Activated CD4-positive, alpha-beta T cell treated with anti-CD3 and anti-CD28 coated beads for 24 hours (primary cell): ENCODE measurements around the gene MAVS.
A peak's percentile ranks its signal among the peaks of the same experiment; 100 is the strongest.

Source experiments
- DNase-seq, 2 donors: peaks; one replicate each; pipeline ENCODE4 v3.0.0-alpha.2; 2020; ENCODE audit warnings: low read depth in 2 of 2

The MAVS gene

DNA sequence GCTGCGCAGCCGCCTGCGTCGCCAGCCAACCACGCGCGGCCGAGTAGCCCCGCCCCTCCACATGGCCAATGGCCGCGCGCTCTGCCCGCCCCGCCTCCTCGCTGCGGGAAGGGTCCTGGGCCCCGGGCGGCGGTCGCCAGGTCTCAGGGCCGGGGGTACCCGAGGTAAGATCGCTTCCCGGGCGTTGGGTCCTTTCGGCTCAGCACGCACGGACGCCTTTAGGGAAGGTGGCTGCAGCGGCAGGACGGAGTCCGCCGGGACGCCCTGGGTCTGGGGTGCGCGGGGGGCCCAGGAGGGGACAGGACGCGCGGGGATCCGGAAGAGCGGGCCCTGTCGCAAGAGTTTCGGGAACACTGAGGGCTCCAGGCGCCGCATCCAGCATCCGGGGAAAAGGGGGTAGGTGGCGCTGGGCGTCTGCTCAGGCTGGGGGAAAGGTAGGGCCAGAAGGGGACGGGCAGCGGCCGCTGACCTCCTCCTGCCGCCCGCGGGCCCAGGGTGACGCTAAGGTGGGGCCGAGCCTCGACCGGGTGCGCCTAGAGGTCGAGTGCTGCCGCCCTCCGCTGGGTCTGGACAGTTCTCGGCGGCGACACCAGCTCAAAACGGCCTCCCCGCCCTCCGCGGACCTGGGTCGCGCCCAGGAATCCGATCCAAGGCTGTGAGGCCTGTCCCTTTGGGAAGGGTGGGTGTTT, at the start of gene MAVS:
Gene MAVS, plus strand, starts transcription at position 95 of the 689 bp plus-strand sequence. CDS start 7,791 bp downstream, outside the sequence.
- DNase-seq = peak; percentile 72 to 83

DNA sequence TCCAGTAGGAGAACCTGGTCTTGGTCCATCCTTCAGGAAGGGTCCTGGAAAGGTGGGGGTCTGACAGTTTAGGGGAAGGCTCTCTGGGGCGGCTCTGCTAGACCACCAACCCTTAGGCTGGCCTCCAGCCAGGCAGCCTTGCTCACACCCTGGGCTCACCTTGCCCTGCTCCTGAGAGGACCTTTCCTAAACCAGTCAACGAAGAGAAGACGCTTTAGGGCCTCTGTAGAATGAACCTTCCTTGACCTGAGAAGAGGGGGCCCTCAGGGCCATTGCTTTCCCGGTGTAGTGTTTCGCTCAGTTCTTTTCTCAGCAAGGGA, 49.4 kb upstream of the MAVS start:
- no peak for DNase-seq

DNA sequence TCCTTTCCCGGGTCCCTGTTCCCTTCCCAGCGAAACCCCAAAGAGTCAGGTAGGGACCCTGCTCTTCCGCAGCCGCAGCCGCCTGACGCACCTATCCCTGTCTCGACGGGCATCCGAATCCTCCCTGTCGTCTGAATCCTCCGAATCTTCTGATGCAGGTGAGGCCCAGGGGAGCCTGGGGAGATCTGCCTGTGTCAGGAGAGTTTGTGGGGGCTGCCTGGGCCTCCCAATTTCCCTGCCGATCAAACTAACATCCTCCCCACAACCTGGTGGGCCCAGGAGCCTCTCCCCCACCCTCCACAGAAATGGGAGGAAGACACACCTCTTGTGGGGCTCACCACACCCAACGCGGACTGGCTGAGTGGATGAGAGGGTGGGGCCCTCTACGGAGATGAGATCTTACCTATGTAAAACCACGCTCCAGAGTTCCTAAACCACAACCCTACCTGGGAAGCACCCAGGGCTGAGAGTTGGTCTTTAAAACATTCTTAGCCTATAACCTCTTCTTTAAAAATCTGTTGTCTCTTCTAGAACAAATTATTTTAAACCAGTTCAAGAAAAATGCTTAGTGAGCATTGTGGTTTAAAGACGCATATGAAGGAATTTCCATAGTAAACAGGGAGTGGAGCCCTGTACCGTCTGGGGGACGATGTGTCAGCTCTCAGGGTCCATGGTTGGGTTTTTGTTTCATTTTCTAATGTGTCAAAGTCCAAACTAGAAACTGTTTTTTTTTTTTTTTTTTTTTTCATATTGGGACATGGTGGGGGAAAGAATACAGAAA, 48.9 kb upstream of the MAVS start:
- no peak for DNase-seq

DNA sequence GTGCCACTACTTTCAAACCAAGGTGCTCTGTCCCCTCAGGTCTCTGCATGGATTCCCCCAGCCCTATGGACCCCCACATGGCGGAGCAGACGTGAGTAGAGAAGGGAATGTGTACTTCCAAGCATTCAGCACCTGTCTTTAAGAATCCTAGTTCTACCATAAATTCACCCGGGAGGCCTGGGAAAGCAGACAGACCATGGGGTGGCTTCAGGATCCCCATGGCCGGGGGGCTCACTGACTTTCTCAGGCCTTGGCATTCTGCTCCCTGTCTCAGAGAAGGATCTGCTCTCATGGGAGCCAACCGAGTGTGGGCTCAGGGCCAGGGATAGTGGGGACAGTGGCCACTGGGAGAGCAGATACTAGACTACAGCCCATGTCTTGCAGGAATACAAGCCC, 48.3 kb upstream of the MAVS start:
- DNase-seq = no peak

DNA sequence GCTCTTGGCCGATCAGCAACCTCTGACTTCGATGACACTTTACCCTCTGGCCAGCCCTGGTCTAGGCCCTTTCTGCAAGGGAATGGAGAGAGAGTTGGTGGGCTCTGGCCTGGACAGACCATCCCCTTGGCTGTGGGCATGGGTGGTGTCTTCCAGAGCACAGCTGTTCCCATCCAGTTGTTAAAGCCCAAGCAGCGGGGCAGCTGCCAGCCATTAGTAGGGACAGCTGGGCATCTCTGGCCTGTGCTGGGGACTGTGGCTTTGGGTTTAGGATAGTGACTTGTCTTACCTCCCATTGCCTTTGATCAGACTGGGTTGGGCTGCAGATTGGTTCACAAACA, 47.8 kb upstream of the MAVS start:
- DNase-seq = no peak

DNA sequence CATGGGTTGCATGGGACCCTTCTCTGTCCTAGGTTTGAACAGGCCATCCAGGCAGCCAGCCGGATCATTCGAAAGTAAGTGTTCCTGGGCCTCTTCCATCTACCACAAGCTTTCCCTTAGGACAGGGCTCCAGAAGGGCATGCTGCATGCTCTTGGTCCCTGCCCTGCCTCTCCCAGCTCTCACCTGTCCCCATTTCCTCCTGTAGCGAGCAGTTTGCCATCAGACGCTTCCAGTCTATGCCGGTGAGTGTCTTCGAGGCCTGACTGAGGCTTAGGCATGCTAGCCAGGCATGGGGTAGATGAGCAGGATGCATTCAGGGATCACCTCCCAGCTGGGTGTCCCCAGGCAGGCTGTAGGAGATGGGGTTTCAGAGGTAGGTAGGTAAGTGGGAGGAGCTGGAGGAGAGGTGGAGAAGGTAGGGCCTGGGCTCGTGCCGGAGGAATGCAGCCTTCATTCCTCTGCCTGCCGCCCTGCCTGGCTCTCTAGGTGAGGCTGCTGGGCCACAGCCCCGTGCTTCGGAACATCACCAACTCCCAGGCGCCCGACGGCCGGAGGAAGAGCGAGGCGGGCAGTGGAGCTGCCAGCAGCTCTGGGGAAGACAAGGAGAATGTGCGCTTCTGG, 46.3 kb upstream of the MAVS start:
- no peak for DNase-seq

DNA sequence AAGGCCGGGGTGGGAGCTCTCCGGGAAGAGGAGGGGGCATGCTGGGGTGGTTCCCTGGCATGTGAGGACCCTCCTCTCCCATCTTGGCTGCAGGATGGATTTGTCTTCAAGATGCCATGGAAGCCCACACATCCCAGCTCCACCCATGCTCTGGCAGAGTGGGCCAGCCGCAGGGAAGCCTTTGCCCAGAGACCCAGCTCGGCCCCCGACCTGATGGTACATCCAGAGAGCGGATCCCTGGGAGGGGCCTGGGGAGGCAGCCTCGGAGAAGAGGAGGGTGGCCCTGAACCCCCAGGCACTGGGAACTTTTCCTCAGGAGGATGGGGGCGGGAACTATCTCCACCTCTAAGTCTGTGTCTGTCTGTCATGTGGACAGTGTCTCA, 45.8 kb upstream of the MAVS start:
- no peak for DNase-seq

DNA sequence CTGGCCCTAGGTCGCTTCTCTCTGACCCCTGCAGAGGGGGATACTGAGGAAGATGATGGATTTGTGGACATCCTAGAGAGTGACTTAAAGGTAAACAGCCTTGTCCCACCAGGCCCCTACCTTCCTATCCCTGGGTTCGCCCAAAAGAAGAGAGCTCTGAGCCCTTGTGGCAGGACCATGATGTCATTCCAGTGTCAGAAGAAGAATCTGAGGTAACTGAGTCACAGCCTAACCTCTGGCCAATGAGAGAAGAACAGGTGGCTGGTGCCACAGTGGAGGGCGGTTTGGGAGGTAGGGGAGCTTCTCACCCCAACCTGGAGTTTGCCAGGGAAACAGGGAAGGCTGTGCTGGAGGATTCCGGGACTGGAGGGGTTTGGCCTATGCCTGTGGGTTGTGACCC, 45.3 kb upstream of the MAVS start:
- DNase-seq = no peak

DNA sequence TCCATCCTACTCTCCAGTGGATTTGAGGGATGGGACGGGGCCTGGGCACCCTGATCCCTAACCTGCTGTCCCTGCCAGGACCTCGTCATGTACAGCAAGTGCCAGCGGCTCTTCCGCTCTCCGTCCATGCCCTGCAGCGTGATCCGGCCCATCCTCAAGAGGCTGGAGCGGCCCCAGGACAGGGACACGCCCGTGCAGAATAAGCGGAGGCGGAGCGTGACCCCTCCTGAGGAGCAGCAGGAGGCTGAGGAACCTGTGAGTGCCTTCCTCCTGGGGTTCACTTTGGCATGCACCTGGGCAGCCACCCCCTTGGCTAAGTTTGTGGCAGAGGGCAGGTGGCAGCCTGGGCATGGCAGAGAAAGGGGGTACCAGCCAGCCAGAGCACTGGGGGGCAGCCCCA, 44.8 kb upstream of the MAVS start:
- no peak for DNase-seq

DNA sequence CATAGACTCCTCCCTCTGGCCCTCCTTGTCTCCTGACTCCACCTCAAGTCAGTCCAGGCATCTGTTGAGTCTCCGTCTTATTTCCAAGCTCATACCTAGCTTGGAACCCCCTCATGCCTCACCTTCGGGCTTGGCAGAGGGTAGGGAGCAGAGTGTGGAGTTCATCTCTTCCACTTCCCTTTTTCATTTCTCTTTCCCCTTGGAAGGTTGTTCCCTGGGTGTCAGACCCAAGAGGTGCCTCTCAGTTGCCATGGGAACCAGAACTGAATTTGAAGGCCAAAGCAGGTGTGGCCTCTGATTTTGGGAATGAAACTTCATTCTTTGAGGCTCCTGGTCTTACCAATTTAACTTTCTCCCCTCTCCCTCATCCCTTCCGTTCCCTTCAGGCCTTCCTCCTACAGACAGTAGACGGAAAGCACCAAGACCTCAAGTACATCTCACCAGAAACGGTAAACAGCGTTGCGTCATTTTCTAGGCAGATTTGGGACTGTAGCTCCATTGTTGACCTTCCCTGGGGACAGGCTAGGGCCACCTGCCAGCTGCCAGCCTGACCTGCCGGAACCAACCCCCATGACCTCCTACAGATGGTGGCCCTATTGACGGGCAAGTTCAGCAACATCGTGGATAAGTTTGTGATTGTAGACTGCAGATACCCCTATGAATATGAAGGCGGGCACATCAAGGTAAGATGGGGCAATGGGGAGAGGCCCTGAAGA, 44.0 kb upstream of the MAVS start:
- DNase-seq = no peak

DNA sequence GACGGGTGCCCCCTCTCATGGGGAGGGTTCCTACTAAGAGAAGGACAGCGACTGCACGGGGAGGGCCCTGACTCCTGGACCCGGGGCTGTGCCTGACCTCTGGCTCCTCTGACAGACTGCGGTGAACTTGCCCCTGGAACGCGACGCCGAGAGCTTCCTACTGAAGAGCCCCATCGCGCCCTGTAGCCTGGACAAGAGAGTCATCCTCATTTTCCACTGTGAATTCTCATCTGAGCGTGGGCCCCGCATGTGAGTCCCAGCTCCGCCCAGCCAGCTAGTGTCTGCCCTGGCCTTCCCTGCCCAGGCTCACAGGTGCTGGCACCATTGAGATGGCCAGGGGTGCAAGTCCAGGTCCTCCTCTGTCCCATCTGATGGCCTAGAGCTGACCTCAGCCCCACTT, 43.3 kb upstream of the MAVS start:
- no peak for DNase-seq

DNA sequence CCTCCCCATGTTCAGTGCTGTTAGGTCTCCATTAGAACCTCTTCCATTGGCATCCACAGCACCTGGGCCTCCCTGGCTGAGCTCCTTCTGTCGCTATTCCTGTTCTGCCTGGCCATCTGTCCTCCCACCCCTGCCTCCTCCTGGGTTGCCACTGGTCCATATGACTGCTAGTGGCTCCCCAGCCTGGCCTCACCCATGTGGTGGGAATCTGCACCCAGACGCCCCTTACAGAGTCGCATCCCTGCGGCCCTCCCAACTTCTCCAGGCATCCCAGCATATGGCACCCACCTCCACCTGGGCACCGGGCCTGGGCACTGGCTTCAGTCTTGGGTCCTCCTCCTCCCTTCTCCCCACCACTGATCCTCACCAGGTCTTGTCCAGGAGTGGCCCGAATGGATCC, 42.8 kb upstream of the MAVS start:
- no peak for DNase-seq

DNA sequence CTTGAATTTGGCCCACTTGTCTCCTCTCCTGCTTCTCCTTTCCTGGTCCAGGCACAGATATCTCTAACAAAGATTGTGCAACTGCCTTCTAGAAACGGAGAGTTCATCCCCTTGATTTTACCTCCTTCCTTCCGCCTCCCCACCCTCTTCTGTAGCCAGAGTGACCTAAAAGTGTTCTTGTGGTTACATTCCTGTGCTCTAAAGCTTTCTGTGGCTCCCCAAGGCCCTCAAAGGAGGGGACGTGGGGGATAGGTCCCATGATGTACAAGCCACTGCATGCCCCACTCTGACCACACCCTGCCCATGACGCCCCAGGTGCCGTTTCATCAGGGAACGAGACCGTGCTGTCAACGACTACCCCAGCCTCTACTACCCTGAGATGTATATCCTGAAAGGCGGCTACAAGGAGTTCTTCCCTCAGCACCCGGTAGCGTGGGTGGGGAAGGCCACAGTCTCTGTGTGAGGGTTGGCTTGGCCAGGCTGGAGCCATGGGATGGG, 42.3 kb upstream of the MAVS start:
- DNase-seq = no peak

DNA sequence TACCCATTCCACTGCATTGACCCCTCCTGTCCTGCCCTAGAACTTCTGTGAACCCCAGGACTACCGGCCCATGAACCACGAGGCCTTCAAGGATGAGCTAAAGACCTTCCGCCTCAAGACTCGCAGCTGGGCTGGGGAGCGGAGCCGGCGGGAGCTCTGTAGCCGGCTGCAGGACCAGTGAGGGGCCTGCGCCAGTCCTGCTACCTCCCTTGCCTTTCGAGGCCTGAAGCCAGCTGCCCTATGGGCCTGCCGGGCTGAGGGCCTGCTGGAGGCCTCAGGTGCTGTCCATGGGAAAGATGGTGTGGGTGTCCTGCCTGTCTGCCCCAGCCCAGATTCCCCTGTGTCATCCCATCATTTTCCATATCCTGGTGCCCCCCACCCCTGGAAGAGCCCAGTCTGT, 41.9 kb upstream of the MAVS start:
- DNase-seq = no peak

DNA sequence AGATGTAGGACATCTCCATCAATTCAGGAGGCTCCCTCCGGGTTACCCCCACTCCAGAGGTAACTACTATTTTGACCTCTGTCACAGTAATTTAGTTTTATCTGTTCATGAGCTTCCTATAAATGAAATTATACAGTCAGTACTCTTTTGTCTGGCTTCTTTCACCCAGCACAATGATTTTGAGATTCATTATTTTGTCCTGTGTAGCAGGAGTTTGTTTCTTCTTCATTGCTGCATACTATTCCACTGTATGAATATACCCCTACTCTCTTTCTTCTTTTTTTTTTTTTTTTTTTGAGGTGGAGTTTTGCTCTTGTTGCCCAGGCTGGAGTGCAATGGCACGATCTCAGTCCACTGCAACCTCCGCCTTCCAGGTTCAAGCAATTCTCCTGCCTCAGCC, 38.1 kb upstream of the MAVS start:
- DNase-seq = no peak

DNA sequence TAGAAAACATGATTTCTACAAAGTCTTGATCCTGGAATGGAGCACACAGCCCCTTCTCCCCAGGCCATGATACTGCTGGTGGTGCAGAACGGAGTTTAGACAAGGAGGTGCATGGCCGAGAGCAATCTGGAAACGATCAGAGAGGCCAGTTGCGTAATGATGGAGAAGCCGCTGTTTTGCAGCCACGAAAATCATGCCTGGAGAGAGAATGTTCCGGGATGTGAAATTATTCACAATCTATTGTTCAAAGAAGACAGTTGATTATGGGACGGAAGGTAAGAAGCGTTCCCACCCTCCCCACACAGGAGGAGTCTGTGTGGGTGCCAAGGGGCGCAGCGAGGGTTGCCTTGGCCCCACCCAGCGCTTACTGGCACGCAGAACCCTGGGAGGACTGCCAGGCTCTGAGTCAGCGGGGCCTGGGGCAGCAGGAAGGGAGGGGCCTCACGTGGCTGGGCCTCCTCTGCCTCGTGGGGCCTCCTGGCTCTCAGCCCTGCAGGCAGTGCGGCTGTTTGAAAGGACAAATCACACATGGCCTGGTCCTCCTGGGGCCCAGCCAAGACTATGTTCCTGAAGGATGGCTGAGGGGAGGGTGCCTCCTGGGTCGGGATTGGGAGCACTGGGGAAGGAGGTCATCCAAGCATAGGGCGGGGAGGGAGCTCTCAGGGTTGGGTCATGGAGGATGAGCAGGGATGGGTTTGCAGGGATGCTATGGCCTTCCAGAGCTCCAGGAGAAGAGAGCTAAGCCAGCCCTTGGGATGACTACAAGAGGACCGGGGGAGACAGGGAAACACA, 35.0 kb upstream of the MAVS start:
- peak; percentile 84 to 91 for DNase-seq

DNA sequence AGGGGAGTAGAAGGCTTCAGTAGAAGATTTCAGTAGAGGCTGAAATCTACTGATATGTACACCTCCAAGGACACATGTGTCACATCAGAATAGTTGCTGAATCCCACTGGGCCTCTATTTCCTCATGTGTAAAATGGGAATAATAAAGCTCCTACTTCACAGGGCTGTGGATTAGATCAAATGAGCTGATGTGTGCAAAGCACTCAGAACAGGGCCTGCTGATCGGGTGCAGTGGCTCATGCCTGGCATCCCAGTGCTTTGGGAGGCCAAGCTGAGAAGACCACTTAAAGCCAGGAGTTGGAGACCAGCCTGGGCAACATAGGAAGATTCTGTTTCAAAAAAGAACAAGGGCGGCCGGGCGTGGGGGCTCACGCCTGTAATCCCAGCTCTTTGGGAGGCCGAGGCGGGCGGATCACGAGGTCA, 34.4 kb upstream of the MAVS start:
- no peak for DNase-seq

DNA sequence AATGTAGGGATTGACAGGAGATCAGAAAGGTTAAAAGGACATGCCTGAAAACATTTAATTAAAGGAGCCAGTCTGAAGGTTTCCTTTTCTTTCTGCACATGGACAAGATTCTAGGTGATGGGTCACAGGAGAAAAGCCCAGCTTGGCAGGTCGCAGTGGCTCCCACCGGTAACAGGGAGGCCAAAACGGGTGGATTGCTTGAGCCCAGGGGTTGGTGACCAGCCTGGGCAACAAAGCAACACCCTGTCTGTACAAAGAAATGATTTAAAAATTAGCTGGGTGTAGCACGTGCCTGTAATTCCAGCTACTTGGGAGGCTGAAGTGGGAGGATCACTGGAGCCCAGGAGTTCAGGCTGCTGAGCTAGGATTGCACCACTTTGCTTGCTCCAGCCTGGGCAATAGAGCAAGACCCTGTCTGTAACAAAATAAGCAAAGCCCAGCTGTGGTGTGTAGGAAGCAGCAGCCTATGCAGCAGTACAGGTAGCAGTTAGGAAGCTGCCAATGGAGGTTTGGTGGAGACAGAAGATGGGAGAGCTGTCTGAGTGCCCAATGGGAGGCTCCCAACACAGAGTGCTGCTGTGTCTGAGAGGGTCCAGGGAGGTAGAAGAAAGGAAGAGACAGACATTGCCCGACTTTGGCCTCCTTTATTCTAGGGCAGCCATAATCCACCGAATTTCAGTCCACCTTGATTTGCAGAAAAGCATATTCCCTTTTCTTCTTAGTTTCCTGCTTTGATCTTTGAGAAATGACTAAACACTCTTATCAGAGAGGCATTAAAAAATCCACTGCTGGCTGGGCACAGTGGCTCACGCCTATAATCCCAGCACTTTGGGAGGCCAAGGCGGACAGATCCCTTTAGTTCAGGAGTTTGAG, 33.4 kb upstream of the MAVS start:
- no peak for DNase-seq

DNA sequence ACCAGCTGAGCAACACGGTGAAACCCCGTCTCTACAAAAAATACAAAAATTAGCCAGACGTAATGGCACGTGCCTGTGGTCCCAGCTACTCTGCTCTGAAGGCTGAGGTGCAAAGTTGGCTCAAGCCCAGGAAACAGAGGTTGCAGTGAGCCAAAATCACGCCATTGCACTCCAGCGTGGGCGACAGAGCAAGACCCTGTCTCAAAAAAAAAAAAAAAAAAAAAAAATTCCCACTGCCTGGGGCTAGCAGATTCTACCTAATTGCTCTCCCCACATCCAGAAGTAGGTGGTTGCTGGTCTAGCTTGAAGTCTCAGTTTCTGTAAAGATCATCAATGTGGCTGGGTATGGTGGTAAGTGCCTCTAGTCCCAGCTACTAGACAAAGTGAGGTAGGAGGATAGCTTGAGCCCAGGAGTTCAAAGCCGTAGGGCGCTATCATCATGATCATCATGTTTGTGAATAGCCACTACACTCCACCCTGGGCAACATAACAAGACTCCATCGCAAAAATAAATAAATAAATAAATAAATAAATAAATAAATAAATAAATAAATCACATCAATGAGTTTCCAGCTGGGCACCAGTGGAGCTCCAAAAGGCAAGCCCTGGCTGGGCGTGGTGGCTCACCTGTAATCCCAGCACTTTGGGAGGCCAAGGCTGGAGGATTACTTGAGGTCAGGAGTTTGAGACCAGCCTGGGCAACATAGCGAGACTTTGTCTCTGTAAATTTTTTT, 32.6 kb upstream of the MAVS start:
- no peak for DNase-seq

DNA sequence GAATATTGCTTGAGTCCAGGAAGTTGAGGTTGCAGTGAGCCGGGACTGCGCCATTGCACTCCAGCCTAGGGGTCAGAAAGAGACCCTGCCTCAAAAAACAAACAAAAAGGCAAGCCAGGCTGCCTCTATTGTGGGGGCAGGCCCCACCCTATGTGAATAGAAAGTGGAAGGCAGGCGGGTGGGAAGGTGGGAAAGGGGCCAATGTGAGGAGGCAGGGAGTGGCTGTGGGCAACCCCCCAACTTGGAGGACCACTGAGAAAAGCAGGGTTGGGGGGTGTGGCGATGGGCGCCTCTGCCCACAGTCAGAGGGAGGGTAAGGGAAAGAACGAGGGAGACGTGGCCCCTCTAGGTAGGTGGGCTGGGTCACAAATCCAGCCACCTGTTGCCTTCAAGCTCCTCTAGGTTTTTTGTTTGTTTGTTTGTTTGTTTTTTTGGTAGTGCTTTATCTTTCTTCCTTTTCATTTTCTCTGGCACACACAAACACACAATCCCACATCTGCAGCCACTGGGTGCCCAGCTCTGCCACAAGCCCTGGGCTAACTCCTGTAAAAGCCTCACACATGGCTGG, 31.6 kb upstream of the MAVS start:
- no peak for DNase-seq
